Measurements from ENCODE around the gene ALKBH4. TPM values are rescaled to one million over a fixed set of nuclear protein-coding genes. Genes with fewer than 3 reads are reported as not detected.
A peak's percentile ranks its signal among the peaks of the same experiment; 100 is the strongest.
"Not testable (repeated sequence)": the region's sequence is repeated elsewhere in the genome, so short reads cannot be mapped to it uniquely, and the experiment has no call there.

The ALKBH4 gene
- total and polyA plus RNA-seq, 8 donors: 8.6 to 14.1 (median 10.9) TPM

DNA sequence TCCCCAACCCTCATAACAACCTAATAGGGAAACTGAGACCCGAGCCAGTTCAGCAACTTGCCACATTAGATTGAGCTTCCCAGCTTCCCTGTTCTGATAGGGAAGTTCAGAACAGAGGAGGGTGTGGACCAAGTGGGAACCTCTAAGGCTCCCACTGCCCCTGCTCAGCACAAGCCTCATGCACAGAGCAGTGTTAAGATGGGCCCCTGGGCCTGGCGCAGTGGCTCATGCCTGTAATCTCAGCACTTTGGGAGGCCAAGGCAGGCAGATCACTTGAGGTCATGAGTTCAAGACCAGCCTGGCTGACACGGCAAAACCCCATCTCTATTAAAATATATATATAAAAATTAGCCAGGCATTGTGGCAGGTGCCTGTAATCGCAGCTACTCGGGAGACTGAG lies 32.6 kb upstream of the ALKBH4 start:
- H3K4me3 ChIP-seq; H3K36me3 ChIP-seq; H3K9me3 ChIP-seq; intact Hi-C loops (cut with DNase I); H3K27me3 ChIP-seq; ATAC-seq; H3K27ac ChIP-seq; H3K4me1 ChIP-seq: not testable (repeated sequence)
- peak in 2 of 4 donors; percentile 30 to 65 for DNase-seq

DNA sequence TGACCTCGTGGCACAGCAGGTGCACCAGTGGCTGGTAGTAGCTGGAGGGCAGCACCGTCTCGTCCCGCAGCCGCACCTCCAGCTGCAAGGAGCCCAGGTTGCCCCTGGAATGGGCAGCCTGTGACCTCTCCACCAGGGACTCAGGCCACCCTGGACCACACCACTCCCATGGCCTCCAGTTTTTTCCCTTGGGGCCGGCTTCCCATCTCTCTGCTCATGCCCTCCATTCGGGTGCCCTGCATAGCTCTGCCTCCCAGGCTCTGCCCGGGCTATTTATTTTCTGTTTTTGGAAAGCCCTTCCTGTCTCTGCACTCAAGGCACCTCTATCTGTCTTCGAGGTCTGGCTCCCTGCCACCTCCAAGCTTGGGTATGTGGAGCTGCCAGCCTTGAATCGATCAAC lies 32.2 kb upstream of the ALKBH4 start:
- H3K9me3 ChIP-seq; H3K27ac ChIP-seq; intact Hi-C loops (cut with DNase I); H3K4me1 ChIP-seq; H3K36me3 ChIP-seq; H3K4me3 ChIP-seq; H3K27me3 ChIP-seq; ATAC-seq: not testable (repeated sequence)
- peak in 2 of 4 donors; percentile 24 to 27 for DNase-seq

DNA sequence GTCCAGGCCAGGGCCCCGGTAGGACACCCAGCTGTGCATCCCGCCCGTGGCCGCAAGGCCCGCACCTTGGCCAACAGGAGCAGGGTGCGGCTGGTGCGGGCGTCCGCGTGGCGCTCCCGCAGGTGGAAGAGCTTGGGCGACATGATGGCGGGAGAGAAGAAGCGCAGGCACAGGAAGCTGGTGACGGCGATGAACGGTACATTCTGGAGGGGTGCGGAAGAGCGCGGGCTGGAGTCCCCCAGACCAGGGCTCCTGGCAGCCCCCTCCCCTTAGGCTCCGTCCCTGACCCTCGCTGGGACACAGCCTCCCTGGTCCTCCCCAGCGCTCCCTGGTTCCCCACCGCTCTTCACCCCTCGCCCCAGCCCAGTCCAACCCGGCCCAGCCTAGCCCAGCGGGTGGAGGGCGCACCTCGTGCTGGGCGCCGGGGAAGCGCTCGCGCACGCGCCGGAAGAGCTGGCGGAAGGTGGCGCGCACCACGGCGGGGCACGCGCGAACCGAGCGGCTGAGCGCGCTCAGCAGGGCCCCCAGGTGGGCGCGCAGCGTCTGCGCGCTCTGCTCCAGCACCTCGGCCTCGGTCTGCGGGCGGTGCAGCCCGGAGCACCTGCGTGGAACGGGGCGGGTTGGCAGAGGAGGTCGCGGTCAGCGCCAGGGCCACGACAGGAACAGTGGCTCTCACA lies 29.9 kb upstream of the ALKBH4 start:
- H3K27ac ChIP-seq; DNase-seq; H3K4me1 ChIP-seq; H3K4me3 ChIP-seq; H3K9me3 ChIP-seq; H3K36me3 ChIP-seq; H3K27me3 ChIP-seq; intact Hi-C loops (cut with DNase I): not testable (repeated sequence)
- peak; percentile 48 for ATAC-seq

DNA sequence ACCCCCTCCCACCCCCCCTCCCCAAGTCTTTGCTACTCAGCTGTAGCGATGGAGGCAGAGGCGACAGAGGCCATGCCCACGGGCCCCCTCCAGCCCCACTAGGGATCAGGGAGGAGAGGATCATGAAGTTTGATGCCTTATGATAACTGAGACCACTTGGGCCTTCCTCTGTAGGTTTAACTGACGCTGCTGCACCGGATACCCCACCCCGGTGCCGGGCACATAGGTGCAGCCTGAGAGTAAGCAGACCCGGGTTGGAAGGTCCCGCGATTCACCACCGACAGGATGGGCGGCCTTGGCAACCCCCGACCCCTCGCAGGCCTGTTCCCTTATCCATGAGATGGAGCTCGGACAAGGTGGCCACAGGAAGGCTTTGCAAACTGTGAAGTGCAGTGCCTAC lies 29.4 kb upstream of the ALKBH4 start:
- intact Hi-C loops (cut with DNase I); H3K27me3 ChIP-seq; H3K4me1 ChIP-seq; H3K4me3 ChIP-seq; ATAC-seq; H3K27ac ChIP-seq; H3K9me3 ChIP-seq; H3K36me3 ChIP-seq: not testable (repeated sequence)
- DNase-seq: peak in 1 of 4 donors; percentile 39

DNA sequence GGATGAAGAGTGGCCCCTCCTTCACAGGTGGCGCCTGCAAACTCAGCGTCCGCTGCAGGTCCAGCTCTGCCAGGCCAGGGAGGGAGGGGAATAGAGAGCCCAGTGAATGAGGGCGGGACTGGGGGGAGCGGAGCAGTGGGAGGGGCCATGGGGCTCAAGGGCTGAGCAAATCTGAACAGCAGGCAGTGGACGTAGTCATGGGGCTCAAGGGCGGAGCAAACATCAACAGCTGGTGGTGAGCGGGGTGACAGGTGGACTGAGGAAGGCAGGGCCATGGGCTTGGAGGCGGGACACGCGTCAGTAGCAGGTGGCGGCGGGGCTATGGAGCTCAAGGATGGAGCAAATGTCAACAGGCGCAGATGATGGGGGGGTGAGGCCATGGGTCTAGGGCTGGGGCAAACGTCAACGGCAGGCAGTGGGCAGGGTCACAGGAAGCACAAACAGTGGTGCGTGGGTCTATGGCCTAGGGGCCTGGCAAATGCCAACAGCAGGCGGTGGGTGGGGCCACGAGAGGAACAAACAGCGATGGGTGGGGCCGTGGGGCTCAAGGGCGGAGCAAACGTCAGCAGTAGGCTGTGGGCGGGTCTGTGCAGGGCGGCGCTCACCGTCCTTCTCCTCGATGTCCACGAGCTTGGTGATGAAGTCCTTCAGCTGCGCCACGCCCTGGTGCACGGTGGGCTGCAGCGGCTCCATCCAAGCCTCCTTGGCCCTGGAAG lies 28.7 kb upstream of the ALKBH4 start:
- H3K27me3 ChIP-seq; H3K9me3 ChIP-seq; H3K36me3 ChIP-seq; intact Hi-C loops (cut with DNase I); H3K27ac ChIP-seq; H3K4me3 ChIP-seq; H3K4me1 ChIP-seq: not testable (repeated sequence)
- DNase-seq: peak in 1 of 4 donors; percentile 33
- peak; percentile 83 for ATAC-seq

DNA sequence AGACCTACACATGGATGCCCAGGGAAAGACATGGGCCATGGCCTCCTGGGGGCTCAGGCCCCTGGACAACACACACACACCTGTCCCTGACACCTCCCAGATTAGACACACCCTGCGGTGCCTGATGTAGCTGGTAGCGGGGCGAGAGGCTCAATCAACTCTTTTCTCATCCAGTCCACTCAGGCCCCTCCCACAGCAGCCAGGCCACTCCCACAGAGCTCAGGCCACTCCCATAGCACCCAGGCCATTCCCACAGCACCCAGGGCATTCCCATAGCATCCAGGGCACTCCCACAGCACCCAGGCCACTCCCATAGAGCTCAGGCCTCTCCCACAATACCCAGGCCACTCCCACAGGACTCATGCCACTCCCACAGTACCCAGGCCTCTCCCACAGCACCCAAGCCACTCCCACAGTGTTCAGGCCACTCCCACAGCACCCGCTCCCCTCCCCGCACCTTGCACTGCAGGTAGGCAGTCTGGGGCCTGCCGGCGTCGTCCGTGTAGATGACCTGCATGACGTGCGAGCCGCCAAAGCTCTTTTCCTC lies 25.9 kb upstream of the ALKBH4 start:
- H3K9me3 ChIP-seq; intact Hi-C loops (cut with DNase I); H3K4me1 ChIP-seq; H3K27ac ChIP-seq; H3K36me3 ChIP-seq; H3K27me3 ChIP-seq; H3K4me3 ChIP-seq: not testable (repeated sequence)
- ATAC-seq (peak; percentile 75), DNase-seq (peak in 2 of 4 donors; percentile 36 to 93)

DNA sequence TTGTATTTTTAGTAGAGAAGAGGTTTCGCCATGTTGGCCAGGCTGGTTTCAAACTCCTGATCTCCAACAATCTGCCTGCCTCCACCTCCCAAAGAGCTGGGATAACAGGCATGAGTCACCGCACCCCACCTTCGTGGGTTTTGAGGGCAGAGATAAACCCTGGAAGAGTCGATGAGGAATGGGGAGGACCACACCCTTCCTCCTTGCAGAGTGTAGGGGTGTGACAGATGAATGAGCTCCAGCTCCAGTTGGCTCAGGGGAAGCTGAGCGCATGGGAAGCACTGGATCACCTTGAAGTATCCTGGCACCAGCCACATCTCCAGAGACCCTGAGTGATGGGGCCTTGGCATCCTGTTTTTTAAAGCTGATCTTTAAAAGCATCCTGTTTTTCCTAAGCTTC lies 19.7 kb upstream of the ALKBH4 start:
- not testable (repeated sequence) for H3K36me3 ChIP-seq, ATAC-seq

DNA sequence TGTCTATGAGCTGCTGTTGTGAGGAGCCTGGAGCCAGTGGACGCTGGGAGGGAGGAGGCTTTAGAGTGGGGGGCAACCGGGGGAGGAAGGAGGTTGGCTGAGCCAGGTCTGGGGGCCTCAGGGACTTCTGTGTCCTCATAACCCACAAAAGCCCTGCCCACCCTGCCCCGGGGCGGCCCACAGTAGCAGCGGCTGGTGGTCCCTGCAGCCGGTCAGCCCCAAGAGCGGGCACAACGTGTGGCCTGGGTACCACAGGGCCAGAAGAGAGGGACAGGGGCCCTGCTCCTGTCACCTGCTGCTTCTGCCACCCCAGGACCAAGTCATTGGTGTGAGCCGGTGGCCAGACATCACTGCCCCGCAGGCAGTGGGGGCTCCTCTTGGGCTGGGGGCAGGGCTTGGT lies 17.3 kb upstream of the ALKBH4 start:
- H3K27ac ChIP-seq; H3K4me1 ChIP-seq; ATAC-seq; H3K27me3 ChIP-seq; H3K36me3 ChIP-seq; intact Hi-C loops (cut with DNase I); H3K4me3 ChIP-seq; H3K9me3 ChIP-seq: not testable (repeated sequence)
- peak in 2 of 4 donors; percentile 10 to 17 for DNase-seq

More for the DNA sequence above, 19.7 kb upstream of the ALKBH4 start:
- DNase-seq; H3K9me3 ChIP-seq; H3K4me1 ChIP-seq; H3K27me3 ChIP-seq; H3K4me3 ChIP-seq; intact Hi-C loops (cut with DNase I); H3K27ac ChIP-seq: not testable (repeated sequence)

DNA sequence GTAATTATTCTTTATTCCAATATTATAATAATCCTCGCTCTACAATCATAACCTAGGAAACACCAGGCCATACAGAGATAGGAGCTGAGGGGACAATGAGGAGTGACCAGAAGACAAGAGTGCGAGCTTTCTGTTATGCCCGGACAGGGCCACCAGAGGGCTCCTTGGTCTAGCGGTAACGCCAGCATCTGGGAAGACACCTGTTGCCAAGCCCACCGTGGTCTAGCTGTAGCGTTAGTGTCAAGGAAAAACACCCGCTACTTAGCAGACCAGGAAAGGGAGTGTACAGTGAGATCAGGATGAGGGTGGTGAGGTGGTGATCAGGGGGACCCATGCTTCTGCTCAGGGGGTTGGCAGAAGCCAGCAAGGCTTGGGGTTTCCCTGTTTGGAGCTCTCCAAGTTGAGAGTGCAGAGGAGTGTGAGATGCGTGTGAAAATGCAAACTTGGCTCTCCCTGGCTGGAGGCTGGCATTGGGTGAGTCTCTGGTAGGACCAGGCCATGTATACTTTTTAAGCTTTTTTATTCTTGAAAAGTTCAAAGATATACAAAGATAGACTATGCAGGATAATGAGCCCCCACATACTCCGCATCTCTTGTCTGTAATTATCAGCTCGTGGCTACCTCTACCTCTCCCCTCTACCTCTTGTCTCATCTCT lies 15.4 kb upstream of the ALKBH4 start:
- H3K9me3 ChIP-seq; H3K27me3 ChIP-seq; H3K4me3 ChIP-seq; ATAC-seq; H3K27ac ChIP-seq; intact Hi-C loops (cut with DNase I); H3K4me1 ChIP-seq; H3K36me3 ChIP-seq: not testable (repeated sequence)
- peak in 2 of 4 donors; percentile 34 to 69 for DNase-seq
- TF ChIP-seq, protein P1, sequence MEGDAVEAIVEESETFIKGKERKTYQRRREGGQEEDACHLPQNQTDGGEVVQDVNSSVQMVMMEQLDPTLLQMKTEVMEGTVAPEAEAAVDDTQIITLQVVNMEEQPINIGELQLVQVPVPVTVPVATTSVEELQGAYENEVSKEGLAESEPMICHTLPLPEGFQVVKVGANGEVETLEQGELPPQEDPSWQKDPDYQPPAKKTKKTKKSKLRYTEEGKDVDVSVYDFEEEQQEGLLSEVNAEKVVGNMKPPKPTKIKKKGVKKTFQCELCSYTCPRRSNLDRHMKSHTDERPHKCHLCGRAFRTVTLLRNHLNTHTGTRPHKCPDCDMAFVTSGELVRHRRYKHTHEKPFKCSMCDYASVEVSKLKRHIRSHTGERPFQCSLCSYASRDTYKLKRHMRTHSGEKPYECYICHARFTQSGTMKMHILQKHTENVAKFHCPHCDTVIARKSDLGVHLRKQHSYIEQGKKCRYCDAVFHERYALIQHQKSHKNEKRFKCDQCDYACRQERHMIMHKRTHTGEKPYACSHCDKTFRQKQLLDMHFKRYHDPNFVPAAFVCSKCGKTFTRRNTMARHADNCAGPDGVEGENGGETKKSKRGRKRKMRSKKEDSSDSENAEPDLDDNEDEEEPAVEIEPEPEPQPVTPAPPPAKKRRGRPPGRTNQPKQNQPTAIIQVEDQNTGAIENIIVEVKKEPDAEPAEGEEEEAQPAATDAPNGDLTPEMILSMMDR (IDR thresholded peaks at IDR 0.05): peak in 1 of 2 donors; percentile 13

DNA sequence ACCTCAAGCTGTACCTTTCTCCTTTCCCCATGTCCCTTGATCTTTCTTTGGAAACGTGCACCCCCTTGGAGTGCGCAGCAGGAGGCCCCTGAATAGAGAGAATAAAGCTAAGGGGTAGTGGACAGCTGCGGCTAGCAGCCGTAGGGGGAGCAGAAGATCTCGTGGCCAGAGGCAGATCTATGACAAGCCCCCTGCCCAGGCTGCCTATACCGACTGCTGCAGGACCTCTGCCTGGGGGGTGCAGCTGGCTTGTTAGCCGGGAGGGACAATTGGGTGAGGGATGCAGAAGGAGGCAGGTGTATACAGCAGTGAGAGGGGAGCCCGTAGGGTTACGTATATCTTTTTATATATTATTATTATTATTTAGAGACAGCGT lies 14.5 kb upstream of the ALKBH4 start:
- H3K27ac ChIP-seq; DNase-seq; H3K27me3 ChIP-seq; H3K4me1 ChIP-seq; H3K36me3 ChIP-seq; intact Hi-C loops (cut with DNase I); H3K9me3 ChIP-seq: not testable (repeated sequence)
- H3K4me3 ChIP-seq: peak overlapping the region in 1 of 2 donors; percentile 35
- peak; percentile 6 for ATAC-seq

All from left lung (tissue), 10 donors.